NCI-H2081 treated with DMSO at 0.1 percent for 48 hours (cell line): ENCODE data around the gene MSANTD1.

ENCODE experiments used
- DNase-seq: peaks from one replicate; lab custom pipeline; 2025; lab: John Stamatoyannopoulos, UW

The MSANTD1 gene

DNA sequence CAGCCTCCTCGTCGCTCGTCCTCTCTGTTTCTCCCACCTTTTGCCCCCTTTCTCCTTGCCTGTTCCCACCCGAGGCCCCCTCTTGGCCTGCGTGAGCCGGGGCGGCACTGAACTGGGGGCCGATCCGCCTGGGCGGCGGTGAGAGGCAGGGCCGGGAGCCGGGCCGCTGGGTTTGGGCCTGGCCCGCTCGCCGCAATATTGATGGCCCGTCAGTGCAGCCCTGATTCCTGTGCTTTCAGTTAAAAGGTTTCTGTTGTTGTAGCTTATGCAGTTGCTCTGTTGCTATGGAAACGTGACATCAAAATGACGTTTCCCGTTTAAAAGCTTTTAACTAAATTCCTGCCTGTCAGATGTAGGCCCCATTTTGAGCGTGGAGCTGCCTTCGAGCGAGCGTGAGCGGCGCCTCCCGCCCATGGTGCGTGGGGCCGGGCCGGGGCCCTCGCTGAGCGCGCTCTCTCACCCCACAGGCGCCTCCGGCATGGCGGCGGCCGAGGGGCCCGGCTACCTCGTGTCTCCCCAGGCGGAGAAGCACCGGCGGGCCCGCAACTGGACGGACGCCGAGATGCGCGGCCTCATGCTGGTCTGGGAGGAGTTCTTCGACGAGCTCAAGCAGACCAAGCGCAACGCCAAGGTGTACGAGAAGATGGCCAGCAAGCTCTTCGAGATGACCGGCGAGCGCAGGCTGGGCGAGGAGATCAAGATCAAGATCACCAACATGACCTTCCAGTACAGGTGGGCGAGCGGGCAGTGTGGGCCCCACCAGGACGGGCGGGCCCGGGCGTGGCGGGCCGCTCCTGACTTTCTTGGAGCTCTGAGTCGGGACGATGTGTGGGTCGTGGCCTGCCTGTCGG is at the start of gene MSANTD1:
Gene MSANTD1 (plus strand): TSS at position 349 of the 851 bp plus-strand sequence. CDS start 64 bp downstream, at position 413.
- no peak for DNase-seq

DNA sequence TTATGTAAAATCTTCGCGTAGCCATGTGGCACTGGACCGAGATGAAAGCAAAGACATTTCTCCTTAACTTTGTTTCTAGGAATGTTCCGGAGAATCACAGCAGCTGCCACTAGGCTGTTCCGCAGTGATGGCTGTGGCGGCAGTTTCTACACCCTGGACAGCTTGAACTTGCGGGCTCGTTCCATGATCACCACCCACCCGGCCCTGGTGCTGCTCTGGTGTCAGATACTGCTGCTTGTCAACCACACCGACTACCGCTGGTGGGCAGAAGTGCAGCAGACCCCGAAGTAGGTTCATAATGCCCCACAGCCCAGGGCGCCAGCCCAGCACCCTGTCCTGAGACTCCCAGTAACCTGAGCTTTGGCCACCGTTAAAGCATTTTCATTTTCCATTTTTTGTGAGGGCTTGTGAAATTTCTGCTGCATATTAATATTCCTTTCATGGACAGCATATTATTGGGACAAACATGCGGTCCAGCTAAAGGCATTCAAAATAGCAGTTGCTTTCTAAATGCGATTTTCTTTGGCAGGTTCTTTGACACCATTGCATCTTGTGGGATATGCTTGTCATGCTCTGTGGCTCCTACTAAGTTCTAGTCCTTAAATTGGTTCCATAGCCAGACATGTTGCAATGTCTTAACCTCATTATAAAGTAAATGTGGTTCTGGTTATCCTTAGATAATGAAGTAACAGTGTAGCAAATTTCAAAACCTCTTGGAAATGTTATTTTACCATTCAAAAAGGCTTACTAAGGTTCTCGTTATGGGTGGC is 49.1 kb upstream of the MSANTD1 start:
- no peak for DNase-seq

DNA sequence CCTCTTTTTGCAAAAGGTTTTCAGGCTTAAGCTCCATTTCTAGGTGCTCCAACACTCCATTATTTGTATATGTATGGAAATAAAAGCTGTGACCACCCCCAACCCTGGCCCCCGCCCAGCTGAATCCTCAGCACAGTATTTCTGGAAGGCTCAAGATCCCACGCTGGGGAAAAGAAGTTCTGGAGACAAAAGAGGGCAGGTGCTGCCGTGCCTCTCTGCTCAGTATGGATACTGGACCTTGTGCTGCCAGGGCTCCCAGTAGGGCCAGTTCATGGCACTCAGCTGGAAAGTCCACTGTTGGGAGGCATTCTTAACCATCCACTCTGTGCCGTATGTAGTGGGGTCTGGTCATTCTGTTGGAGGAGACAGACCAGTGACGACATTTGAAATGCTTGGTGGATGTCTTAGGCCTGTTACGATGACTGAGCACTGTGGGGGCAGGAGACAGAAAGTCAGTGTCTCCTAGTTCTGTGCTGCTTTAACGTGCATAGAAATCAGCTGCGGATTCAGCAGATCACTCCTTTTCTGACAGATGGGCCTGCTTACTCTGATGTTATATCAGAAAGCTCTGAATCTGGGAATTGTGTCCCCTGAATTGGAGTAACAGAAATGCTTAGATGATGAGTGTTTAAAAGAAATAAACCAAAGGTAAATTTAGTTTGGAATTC is 48.4 kb upstream of the MSANTD1 start:
- no peak for DNase-seq

DNA sequence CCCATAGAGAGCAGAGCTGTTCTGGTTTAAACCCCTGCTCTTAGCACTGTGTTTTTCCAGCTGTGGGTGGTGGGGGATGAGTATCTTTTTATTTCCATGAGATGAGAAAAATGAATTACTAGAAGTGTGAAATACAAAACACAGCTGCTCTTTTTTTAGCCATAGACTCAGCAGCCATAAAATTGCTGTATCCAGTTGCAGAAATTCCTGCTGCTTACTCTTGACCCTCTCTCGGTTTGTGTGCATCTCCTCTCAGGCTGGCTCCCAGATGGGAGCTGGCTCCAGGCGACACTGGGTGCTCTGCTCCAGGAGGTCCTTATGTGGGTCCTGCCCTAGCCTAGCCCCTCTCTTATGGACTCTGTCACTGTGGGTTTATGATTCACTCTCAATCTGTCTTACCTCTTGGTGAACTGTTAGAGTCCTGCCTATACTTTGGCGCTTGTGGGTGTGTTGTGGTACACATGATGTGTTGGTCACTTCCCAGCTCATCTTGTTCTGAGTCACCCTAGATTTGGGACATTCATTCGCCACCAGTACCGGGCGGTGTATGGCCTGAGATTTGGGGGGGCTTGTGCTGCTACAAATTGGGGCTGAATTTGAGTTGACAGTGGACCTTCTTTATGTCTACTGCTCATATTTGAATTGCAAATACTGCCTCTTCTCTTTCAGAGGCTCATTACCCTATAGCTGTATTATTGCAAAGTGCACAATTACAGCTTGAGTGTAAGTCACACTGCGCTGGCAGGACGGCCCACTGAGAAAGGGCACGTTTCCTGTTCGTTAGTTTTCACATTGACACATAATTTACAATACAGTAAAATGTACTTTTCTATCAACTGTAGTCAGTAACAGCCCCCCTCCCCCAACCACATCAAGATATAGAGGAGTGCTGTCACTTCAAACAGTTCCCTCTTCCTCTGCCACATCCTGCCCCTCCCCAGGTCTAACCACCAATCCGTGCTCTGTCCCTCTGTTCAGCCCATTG is 46.9 kb upstream of the MSANTD1 start:
- no peak for DNase-seq

DNA sequence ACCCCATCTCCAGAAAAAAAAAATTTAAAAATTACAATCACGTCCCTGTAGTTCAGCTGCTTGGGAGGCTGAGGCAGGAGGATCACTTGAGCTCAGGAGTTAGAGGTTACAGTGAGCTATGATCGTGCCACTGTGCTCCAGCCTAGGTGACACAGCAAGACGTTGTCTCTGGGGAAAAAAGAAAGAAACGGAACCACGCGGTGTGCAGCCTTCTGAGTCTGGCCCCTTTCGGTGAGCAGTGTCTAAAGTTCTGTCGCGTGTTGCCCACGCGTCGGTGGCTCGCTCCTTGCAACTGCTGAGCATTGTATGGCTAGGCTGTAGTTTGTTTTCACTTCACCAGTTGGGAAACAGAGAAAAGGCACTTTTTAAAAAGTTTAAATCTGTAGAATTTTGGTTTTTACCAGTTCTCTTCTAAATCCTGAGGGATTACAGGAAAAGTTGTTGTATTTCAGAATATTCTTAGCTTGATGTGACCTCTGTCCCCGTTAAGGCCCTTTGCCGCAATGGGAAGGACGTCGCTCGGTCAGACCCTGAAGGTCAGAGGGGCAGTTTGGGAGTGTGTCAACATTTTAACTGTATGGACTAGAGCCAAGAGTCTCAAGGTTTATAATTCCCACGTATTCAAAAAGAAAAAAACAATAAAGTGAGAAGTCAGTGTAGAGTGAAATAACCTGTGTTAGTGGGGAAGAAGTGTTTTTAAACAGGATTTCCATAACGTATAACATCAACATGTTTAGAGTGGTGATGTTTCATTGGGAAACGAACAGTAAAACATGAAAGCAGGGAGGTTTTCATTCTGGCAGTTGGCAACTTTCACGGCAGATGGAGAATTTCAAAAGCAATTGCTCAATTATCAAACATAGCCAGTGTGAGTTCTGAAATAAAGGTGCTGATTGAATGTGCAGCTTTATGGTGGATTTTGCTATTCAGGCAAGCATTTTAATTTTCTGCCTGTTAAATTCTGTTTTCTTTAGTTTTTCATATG is 45.8 kb upstream of the MSANTD1 start:
- no peak for DNase-seq

DNA sequence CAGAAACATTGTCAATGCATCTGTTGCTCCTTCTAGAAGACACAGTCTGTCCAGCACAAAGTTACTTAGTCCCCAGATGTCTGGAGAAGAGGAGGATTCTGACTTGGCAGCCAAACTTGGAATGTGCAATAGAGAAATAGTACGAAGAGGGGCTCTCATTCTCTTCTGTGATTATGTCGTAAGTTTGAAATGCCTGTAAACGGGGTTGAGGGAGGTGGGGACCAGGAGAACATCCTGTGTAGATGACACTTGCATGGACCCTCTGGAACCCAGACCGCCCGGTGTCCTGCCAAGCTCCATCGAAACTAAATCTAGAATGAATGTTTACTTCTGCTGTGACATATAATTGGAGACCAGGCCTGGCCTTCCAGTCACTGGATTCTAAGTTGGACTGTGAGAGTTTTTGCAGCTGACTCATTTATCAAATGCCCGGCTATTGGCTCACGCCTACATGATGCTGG is 45.0 kb upstream of the MSANTD1 start:
- no peak for DNase-seq

DNA sequence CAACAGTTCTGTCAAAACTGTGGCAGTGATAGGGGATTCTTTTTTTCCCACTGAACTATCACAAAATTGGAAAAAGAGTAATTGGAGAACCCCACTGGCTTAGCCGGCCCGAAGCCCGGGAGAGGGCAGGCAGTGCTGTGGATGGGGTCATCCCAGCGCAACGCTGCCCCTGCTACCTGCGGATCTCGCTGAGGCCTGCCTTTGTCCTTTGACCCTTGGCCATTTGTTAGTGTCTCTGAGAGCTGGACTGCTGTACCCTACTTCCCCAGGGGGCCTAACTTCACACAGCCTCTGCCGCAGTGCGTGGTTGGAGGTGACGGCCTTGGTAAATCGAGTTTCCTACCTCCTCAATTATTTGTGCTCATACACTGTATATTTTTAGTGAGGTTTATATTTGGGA is 43.0 kb upstream of the MSANTD1 start:
- DNase-seq = no peak

DNA sequence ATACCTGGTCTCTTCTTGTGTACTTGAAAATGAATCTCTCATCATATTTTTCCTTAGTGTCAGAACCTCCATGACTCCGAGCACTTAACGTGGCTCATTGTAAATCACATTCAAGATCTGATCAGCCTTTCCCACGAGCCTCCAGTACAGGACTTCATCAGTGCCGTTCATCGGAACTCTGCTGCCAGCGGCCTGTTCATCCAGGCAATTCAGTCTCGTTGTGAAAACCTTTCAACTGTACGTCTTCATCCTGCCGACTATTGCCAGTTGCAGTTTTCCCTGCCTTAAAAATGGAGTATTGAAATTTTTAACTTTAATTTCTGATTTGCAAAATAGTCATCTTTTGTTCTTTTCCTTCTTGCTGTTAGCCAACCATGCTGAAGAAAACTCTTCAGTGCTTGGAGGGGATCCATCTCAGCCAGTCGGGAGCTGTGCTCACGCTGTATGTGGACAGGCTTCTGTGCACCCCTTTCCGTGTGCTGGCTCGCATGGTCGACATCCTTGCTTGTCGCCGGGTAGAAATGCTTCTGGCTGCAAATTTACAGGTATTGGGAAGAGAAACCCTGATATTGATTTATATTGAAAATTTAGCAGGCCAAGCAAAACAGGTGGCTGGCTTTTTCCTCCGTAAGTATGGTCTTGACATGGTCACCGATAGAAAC is 42.4 kb upstream of the MSANTD1 start:
- no peak for DNase-seq

DNA sequence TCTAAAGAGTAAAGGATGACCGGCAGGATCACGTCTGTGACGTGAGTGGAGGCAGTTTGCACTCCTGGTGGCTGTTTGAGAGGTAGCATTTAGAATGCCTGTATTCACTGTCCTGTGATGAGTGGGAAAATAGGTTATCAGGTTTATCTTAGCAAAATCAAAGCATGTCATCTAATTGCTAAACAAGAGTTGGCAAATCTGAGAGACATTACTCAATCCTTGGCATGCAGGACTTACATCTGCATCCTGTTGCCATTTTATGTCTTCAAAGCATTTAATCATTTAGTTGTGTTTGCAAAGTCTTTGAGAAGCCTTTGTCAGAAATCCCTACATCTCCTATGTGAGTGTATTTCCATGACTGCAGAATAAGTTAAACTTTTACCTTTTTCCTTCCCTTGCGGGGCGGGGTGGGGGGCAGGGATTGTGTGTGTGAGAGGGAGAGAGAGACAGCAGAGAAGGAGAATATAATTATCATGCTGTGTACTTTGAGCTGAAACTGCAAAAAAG is 41.4 kb upstream of the MSANTD1 start:
- DNase-seq = no peak

DNA sequence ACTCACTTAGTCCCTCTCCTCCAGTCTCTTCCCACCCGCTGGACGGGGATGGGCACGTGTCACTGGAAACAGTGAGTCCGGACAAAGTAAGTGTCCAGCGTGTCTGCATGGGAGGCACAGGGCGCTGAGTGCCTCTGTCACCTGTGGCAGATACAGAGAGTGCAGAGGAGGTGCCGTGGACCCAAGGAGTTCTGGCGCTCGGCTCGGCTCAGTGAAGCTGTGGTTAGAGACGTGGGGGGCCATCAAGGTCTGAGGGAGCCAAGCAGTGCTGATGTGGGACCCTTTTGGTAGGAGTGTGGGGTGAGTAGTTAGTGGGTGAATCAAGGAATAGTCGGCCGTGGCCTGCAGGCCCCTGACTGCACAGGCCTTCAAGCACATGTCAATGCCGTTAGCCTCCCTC is 40.1 kb upstream of the MSANTD1 start:
- DNase-seq = no peak

DNA sequence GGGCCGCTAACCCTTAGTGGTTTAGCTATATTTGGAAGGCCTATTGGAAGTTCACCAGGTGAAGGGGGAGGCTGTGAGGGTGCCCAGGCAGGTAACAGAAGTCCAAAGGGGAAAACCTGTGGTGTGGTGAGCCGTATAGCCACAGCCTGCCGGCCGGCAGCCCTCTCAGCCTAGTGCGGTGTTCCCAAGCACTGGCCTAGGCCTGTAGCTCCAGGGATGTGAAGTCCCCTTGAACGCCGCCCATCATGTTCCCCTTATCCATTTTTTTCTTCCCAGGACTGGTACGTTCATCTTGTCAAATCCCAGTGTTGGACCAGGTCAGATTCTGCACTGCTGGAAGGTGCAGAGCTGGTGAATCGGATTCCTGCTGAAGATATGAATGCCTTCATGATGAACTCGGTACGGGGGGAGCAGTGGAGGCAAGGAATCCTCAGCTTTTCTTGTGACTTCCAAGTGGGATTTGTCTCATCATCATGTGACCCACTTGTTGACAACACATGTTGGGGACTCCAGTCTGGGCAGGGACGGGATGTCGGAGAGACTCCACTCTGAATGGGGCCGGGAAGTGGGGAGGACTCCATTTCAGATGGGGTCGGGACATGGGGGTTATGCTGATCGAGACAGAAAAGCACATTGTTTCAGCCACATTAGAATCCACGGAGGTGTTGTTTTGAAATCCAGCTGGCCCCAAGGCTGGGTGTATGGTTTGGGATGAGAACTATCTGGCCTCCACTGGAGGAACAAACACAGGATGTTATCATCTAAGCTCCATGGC is 39.2 kb upstream of the MSANTD1 start:
- no peak for DNase-seq

DNA sequence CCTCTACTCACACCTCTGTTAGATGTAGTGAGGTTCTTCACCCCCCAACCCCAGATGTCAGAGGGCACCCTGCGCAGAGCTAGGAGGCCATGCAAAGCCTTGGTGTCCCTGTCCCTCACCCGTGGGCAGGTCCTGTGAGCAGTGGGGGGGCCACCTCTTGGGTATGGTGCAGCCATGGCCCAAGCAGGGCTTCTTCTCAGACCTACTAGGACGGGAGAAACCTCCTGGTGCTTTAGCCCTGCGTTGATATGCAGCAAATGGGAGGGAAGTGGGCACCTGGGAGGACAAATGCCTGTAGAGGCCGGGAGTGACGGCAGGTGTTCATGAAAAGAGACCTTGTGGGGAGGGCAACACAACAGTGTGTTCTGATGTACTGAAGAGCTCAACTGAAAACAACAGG is 38.5 kb upstream of the MSANTD1 start:
- DNase-seq = no peak

DNA sequence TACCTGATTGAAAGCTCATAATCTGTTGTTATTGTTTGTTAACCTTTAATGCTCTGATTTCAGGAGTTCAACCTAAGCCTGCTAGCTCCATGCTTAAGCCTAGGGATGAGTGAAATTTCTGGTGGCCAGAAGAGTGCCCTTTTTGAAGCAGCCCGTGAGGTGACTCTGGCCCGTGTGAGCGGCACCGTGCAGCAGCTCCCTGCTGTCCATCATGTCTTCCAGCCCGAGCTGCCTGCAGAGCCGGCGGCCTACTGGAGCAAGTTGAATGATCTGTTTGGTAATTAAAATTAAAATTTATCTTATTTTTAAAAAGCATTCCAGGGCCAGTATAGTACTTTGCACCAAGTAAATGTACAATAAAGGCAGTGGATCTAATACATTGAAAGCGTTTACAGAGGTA is 37.1 kb upstream of the MSANTD1 start:
- no peak for DNase-seq

DNA sequence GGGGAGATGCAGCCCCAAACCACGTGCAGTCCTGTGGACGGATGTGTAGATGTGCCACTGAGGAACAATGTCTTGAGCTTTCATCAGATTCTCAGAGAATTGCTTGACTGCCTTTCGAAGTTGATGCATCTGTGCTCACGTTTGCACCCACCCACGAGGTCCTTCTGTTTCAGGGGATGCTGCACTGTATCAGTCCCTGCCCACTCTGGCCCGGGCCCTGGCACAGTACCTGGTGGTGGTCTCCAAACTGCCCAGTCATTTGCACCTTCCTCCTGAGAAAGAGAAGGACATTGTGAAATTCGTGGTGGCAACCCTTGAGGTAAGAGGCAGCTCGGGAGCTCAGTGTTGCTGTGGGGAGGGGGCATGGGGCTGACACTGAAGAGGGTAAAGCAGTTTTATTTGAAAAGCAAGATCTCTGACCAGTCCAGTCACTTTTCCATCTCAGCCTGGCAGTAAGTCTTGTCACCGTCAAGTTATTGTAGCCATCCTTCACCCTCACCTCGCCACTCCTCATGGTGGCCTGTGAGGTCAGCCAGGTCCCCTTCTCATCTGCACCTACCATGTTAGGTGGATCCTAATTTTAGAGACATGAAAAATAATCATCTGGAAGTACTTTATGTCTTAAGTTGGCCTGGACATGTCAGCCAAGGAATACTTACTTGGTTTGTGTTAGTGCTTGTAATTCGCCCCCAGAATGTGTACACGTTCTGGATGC is 36.4 kb upstream of the MSANTD1 start:
- DNase-seq = no peak

DNA sequence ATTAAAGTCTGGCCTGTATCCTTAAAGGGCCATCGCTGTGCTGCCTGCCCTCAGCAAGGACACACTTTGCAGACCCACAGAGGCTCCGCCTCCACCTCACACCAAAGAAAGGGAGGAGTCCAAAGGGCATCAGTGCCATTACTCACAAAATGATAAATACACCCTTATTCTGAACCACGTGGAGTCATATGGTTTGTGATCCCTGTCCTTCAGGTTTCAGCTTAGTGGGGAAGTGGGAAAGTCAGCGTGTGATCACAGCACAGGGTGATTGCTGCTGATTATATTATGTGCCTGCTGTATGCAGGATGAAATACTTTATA is 35.9 kb upstream of the MSANTD1 start:
- DNase-seq = no peak

DNA sequence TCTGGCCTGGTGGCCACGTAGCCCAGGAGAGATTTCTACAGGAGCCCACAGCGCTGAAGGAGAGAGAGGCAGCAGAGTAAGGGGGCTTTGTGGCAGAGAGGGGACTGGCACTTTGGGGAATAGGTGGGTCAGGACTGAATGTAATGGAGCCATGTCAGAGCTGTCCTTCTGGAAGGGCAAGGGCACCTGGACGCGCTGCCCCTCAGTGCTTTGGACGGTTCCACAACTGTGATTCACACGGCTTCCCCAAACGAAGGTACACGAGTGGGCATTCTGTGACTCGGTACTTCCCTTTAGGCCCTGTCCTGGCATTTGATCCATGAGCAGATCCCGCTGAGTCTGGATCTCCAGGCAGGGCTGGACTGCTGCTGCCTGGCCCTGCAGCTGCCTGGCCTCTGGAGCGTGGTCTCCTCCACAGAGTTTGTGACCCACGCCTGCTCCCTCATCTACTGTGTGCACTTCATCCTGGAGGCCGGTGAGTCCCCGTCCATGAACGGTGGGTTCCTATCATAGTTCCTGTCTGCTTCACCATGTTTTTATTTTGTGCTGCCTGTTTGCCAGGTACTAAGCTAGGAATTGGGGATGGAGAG is 35.2 kb upstream of the MSANTD1 start:
- no peak for DNase-seq

DNA sequence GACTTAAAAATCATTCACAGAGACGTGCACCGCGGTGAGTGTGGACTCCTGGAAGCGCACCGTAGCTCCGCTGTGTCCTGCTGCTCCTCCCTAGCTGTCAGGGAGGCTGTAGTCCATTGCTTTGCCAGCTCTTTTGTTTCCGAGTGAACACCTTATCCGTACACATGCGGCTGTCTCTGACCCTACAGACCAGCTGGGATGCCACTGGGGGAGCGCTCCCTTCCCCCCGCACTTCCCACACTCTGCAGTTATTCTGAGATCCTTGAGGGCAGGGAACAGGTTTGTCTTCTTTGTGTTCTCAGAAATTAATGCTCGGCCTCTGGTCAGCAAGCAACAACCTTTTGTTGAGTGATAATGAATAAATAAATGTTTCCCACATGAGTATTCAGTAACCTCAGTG is 33.7 kb upstream of the MSANTD1 start:
- DNase-seq = no peak

DNA sequence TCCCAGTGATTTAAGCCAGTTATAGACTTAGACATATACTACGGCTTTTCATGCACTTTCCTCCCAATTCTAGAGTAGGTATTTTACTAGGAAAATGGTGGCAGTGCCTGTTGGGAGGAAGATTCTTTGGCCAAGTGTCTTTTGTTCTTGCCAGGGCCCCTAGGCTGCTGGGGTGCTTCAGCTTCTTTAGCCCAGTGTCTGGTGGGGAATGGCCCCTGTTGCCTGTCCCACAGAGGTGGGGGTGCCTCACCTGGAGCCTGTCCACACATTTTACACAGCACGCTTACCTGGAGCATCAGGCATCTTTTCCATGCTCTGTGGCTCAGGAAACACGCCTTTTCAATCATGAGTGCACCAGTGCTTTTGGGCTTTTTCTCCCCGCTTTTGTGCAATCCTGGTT is 33.2 kb upstream of the MSANTD1 start:
- DNase-seq = no peak
